Measurements from ENCODE around the gene MRTFA. TPM values are rescaled to one million over a fixed set of nuclear protein-coding genes. Genes with fewer than 3 reads are reported as not detected.

Gene MRTFA
- total RNA-seq, 2 donors from 2014 or later = 38.5 to 58.8 TPM

DNA sequence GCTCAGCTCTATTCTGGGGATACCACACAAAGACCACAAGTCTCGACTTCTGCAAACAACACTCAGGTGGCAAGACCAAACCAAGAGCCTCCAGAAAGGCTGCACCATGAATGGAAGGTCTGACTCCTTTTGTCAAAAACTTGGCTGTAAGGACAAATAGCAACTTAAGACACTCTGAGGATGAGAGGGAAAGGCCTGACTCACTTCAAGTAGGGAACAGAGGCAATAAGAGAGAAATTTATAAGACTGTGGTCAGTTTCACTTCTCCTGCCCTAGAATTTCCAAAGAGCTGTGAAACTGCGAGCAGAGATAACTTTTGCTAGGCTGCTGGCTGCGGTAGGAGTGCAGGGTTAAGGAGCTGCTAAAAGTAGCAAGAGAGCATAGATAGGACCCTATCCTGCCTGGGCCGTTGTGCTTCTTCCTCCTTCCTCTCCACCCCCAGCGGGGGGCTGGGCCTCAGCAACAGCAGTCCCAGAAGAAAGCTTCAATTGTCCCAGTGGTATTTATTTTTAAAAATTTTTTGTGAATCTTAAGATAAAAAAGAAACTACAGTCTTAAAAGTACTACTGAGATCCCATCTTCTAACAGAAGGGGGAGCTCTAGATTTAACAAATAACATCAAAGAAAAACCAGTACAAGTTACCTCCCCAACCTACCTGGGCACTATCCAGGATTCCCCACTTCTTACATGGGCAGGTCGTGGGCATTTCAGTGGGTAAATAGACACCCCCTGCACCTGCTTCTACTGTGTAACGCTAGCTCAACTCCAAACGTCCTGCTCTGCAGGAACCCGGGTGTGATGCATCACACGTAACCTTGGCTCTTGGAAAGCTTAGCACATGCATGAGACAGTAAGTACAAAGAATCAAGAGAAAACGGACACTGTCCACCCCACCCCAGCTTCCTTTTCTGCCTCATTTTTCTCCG is 199.8 kb downstream of the MRTFA start:
- ATAC-seq (peak; percentile 77), DNase-seq (ENCODE audit: low spot score in 2 of 2) (peak in 1 of 2 donors; percentile 19)
- H3K36me3 Mint-ChIP-seq = peaks cover 0 to 22% of the 10 kb centered on the region in 2 donors
- H3K27ac Mint-ChIP-seq = peak overlapping the region; percentile 12 to 82
- H3K9me3 Mint-ChIP-seq = no peaks in the 10 kb centered on the region

DNA sequence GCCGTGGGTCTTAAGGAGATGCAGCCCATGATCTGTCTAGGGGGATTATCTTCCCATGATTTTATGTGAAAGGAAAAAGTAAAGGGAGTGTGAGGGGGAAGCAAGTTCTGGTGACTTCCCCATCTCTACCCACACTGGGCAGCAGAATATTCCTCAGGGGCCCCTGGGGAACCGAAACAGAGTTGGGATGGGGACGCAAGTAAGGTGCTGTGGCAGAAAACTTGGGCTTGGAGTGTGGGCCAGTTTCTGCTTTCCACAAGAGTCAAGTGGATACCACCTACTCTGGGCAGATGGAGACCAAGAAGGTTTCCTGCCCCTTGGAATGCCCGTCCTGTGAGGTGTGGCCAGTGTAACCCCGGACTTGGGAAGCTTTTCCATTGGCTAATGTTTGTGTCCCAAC is 201.8 kb downstream of the MRTFA start:
- ATAC-seq = no peak
- DNase-seq (ENCODE audit: low spot score in 2 of 2) = no peak
- Mint-ChIP-seq H3K36me3 (peaks cover 4 to 23% of the 10 kb centered on the region in 2 donors), H3K9me3 (no peaks in the 10 kb centered on the region), H3K27ac (peak overlapping the region; percentile 36 to 41)

DNA sequence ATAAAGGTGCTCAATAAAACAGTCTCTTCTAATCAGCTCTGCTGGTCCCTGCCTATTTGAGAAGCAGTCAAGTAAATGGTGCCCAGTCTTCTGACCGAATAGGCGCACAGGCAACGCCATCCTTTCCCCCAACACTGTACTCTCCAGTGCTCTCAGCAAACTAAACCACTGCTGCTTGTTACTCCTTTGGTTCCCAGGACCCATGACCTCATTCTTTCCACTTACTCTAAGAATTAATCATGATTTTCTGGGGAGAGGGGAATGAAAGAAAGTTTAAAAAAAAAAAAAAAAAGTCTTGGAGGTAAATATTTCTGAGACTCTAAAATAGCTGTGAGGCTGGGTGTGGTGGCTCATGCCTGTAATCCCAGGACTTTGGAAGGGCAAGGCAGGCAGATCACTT is 202.4 kb downstream of the MRTFA start:
- Mint-ChIP-seq H3K27ac (peak overlapping the region; percentile 24 to 41), H3K9me3 (no peaks in the 10 kb centered on the region), H3K36me3 (peaks cover 4 to 23% of the 10 kb centered on the region in 2 donors)
- DNase-seq (ENCODE audit: low spot score in 2 of 2) = no peak
- no peak for ATAC-seq

DNA sequence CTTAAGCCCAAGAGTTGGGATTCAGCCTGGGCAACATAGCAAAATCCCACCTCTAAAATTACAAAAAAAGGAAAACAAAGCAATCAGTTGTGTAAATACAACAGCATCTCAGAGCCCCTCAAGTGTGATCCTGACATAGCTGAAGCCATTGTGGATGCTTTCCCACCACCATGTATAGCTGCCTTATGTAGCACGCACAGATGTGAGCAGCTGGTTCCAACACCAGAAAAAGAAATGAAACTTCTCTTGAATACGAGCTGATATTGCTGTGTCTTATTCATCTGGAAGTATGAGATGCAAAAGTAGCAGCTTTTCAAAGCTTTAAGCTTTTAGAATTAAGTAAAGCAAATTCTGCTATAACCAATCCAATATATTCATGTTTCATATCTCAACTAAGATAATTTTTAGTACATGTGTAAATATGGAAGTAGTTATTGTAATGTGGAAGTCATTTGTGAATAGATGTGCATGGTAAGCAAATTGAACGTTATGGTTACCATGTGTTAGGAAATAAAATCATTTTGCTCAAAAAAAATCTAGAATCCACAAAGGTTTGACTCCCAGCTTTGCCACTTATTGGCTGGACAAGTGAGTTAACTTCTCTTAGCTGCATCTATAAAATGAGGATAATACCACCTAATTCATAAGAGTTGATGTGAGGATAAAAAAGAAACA is 203.0 kb downstream of the MRTFA start:
- Mint-ChIP-seq H3K27ac (no peak overlapping the region), H3K36me3 (peaks cover 4 to 28% of the 10 kb centered on the region in 2 donors), H3K9me3 (no peaks in the 10 kb centered on the region)
- DNase-seq (ENCODE audit: low spot score in 2 of 2) (no peak), ATAC-seq (no peak)

DNA sequence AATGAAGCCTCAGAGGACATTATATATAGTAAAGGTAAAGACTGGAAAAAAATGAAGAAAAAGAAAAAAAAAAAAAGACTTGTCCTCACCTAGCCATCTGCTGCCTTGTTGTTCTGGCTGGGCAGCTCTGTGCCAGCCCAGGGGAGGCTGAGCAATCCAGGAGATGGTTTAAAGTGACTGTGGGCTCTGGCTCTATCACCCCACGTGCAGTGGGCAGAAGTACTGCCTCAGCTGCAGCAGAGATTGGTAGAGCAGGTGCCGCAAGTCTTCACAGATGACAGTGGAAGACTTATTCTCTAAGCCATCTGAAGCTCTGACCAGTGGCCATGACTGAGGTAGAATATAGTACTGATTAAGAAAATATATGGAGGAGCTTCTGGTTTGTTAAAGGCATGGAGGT is 203.9 kb downstream of the MRTFA start:
- ATAC-seq = no peak
- H3K36me3 Mint-ChIP-seq = peaks cover 4 to 28% of the 10 kb centered on the region in 2 donors
- H3K9me3 Mint-ChIP-seq = no peaks in the 10 kb centered on the region
- no peak for DNase-seq (ENCODE audit: low spot score in 2 of 2)
- H3K27ac Mint-ChIP-seq = peak overlapping the region in 1 of 2 donors; percentile 20

DNA sequence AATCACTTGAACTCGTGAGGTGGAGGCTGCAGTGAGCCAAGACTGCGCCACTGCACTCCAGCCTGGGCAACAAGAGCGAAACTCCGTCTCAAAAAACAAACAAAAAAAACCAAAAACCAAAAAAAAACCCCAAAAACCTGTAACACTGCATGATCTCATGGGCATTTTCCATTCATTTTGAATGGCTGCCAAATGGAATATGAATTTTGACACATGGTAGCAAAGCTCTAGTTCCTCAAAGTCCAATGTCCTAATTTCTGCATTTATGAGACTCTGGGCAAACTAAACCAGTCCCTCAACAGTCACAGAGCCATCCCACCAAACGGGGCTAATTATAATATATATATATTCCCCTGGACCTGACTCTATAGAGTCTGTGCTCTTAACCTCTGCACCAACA is 204.4 kb downstream of the MRTFA start:
- peak overlapping the region in 1 of 2 donors; percentile 20 for H3K27ac Mint-ChIP-seq

DNA sequence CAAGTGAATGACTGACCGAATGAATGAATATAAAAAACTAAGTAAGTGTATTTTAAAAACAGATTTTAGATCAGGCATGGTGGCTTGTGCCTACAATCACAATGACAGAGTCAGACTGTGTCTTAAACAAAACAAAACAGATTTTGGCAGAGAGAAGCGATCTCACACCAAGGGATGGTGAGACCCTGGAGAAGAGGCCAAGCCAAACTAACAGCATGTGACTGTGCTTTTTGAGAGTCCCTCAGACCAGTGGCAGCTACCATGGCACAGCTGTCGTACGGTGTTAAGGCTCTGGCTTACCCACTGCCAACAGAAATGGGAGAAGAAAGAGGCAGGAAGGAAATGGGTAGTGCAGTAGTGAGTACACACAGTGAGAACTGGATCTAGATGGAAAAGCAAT is 205.5 kb downstream of the MRTFA start:
- DNase-seq (ENCODE audit: low spot score in 2 of 2) = no peak
- Mint-ChIP-seq H3K27ac (peak overlapping the region; percentile 43 to 93), H3K9me3 (no peaks in the 10 kb centered on the region), H3K36me3 (peaks cover 4 to 28% of the 10 kb centered on the region in 2 donors)
- ATAC-seq = no peak

More for the DNA sequence above, 204.4 kb downstream of the MRTFA start:
- ATAC-seq = no peak
- no peak for DNase-seq (ENCODE audit: low spot score in 2 of 2)
- Mint-ChIP-seq H3K9me3 (no peaks in the 10 kb centered on the region), H3K36me3 (peaks cover 4 to 28% of the 10 kb centered on the region in 2 donors)

DNA sequence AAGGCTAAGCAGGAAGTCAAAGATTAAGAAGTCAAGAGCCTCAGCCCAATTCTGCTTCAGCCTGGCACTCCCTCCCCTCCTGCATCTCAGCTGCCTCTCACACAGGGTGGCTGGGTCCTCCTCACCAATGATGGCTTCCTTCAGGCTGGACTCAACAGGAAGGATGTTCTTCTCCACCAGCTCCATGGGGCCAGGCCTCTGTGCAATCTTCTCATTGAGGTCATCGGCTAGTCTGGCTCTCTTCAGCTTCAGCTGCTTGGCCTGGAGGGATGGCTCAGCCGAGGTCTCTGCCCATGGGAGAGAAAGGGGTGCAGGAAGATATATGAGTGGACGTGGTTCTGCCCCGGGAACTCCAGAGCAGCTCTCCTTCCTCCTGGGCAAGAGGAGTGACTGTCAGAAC is 207.0 kb downstream of the MRTFA start:
- Mint-ChIP-seq H3K27ac (peak overlapping the region; percentile 22 to 83), H3K9me3 (no peaks in the 10 kb centered on the region)
- ATAC-seq = no peak

DNA sequence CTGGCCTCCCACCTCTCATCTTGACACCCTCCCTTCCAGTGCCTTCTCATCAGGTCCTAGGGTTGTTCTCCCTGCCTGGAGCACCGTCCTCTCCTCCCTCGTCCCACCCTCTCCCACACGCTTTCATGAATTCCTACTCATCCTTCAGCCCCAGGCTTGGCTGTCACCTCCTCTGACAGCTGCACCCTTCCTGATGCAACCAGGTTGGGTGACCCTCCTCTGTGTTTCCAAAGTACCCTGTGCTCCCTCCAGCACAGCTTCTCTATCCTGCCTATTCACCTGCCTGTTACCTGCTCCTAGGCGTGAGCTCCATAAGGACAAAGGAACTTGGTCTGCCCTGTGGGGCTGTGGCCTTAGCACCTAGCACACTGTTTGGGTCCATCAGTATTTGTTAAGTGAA is 207.7 kb downstream of the MRTFA start:
- Mint-ChIP-seq H3K36me3 (peaks cover 4 to 13% of the 10 kb centered on the region in 2 donors), H3K27ac (peak overlapping the region; percentile 22 to 83), H3K9me3 (no peaks in the 10 kb centered on the region)
- DNase-seq (ENCODE audit: low spot score in 2 of 2) = no peak
- no peak for ATAC-seq

More for the DNA sequence above, 207.0 kb downstream of the MRTFA start:
- H3K36me3 Mint-ChIP-seq = peaks cover 4 to 19% of the 10 kb centered on the region in 2 donors
- DNase-seq (ENCODE audit: low spot score in 2 of 2) = no peak

DNA sequence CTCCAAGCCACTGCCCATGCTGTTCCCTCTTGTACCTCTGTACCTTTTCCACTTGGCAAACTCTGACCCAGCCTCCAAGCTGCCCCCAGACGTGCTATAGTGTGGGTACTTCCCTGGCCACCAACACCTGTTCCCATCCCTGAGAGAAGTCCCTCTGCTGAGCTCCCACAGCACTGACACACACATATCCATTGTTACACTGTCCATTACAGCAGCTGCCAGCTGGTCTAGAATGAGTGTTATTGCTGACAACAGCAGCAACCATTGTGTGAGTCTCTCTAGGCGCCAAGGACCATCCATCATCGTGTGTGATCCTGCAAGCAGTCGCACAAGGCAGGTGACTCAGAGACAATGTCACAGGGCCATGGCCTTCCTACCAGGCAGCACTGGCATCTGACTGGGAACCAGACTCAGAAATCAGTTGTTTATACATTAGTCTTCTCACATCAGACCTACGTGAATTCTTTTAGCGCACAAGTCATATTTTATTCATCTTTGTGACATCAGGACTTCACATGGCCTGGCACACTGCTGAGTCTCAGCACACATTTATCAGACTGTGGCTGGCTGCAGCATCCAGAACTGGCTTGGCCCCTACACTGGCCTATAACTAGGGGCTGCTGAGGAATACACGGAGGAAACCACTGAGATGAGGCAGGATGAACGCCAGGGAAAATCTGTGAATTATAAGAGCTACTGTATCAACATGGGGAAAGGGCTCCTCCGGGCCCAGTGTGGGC is 209.8 kb downstream of the MRTFA start:
- Mint-ChIP-seq H3K27ac (peak overlapping the region; percentile 75 to 85), H3K9me3 (no peaks in the 10 kb centered on the region), H3K36me3 (peaks cover 4 to 17% of the 10 kb centered on the region in 2 donors)
- no peak for ATAC-seq
- no peak for DNase-seq (ENCODE audit: low spot score in 2 of 2)

DNA sequence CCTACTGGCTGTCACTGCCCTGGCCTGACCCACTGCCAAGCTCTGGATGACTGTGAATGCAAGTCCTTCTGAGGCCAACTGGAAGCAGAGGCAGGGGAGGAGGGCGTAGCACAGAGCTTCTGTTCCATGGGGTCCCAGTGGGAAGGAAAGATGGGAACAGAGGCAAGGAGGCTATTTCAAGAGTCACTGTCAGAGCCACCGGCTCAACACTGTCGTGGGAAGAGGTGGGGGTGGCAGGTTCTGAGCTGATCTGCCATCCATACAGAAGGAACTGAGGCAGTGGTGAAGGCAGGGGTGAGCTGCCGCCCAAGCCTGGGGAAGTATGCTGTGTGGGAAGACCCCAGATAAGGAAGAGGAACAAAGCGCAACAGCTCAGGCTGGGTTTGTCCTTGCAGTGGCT is 211.4 kb downstream of the MRTFA start:
- Mint-ChIP-seq H3K36me3 (peaks cover 0 to 10% of the 10 kb centered on the region in 2 donors), H3K9me3 (no peaks in the 10 kb centered on the region), H3K27ac (peak overlapping the region; percentile 15 to 63)
- ATAC-seq = no peak
- DNase-seq (ENCODE audit: low spot score in 2 of 2) = peak in 1 of 2 donors; percentile 33

DNA sequence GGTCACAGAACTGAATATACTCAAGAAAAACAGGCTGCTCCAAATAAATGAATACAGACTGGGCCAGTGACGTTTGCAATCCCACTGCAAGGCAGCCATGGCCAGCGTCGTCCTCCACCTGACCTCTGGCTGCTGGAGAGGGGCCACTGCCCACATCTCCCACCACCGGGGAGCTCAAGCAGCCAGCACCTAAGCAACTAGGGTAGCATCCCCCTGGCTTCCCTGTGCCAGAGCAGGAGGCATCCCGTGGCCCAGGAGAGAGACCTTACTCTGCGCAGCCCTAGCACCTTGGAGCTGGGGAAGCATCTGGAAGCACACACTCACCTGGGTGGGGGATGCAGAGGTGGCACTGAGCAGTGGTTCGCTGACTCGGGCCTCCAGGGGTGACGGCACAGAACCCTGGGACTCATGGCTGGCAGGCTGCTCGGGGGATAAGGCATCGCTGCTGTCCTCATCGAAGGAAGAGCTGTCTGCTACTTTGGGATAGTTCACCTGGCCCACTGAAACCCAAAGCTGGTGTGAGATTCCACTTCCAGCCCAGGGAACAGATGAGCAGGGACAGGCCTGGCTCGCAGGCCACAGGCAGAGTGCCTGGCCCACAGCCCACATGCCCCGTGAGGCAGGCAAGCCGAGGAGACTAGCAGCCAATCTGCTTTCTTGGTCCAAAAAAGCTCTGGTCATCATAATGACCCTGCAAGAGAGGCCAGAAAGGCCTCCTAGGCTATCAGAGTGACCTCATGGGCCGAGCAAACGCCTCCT is 212.5 kb downstream of the MRTFA start:
- ATAC-seq = no peak
- peaks cover 0 to 9% of the 10 kb centered on the region in 2 donors for H3K36me3 Mint-ChIP-seq

DNA sequence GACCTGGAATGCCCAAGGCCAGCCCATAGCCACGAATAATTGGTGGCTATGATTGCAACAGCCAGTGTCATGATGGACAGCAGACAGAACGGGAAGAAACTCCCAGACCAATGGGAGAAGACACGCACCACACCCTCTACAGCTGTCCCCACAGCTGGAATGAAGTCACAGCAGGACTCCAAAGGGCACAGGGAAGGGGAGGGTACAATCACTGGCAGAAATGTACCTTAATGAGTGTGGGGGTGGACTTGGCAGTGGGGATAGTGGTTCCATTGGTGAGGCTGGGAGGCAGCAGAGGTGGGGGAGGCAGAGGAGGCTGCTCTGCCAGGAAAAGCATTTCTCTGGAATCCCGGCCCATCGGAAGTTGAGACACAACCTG is 213.2 kb downstream of the MRTFA start:
- no peak for ATAC-seq
- no peaks in the 10 kb centered on the region for H3K9me3 Mint-ChIP-seq
- peaks cover 0 to 5% of the 10 kb centered on the region in 2 donors for H3K36me3 Mint-ChIP-seq
- DNase-seq (ENCODE audit: low spot score in 2 of 2) = no peak
- peak overlapping the region; percentile 38 to 76 for H3K27ac Mint-ChIP-seq

More for the DNA sequence above, 212.5 kb downstream of the MRTFA start:
- H3K27ac Mint-ChIP-seq = peak overlapping the region; percentile 63 to 76
- H3K9me3 Mint-ChIP-seq = no peaks in the 10 kb centered on the region
- peak in 1 of 2 donors; percentile 42 for DNase-seq (ENCODE audit: low spot score in 2 of 2)

DNA sequence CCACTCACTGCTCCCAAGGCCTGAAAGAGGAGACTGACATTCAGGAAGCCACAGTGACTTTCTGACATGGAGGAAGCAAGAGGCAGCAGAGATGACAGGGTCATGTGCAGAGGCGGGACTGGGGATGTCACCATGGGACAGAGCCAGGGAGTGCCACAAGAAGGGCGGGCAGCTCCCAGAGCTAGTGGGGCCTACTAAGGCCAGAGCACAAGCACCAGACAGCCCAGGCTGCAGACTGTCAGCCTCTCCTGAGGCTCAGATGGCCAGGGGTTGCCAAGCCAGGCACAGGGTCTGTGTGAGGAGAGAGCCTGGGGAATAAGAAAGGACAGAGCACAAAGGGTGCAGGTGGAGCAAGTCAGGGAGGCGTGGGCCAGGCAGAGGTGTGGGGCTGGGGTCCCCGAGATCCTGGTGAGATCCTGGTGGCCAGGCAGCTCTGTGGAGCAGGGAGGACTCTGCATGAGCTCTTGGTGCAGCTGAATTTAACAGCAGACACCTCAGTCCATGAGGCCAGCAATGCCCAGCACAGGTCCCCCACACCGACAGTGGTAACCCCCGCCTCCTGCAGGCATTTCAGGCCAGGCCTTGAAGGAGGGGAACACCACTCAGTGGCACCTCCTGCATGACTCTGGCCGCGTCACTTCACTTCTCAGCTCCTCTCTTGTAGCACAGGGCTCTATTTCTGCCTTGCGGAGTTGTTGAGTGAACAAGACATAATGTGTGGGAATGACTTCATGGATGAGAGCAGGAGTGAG is 213.8 kb downstream of the MRTFA start:
- ATAC-seq (no peak), DNase-seq (ENCODE audit: low spot score in 2 of 2) (peak in 1 of 2 donors; percentile 39)
- peaks cover 0 to 5% of the 10 kb centered on the region in 2 donors for H3K36me3 Mint-ChIP-seq
- H3K27ac Mint-ChIP-seq = peak overlapping the region; percentile 72 to 76
- no peaks in the 10 kb centered on the region for H3K9me3 Mint-ChIP-seq

DNA sequence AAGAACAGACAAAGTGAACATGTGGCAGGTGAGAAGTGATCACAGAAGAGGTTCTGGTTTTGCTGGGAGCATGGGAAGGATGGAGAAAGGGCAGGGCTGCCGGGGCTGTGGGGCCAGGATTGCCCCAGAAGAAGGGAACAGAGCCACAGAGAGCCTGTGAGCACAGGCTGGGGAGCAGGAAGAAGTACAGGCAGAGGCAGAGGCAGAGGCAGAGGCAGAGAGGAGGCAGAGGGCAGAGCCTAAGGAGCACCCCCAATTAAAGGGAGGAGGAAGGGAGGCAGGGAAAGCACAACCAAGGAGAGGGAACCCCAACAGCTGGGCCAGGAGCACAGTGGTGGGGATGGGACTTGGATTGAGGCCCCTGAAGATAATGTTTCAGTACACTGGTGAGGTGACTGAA is 214.6 kb downstream of the MRTFA start:
- Mint-ChIP-seq H3K9me3 (no peaks in the 10 kb centered on the region), H3K36me3 (peaks cover 0 to 5% of the 10 kb centered on the region in 2 donors), H3K27ac (peak overlapping the region; percentile 72 to 81)
- DNase-seq (ENCODE audit: low spot score in 2 of 2) (no peak), ATAC-seq (no peak)

DNA sequence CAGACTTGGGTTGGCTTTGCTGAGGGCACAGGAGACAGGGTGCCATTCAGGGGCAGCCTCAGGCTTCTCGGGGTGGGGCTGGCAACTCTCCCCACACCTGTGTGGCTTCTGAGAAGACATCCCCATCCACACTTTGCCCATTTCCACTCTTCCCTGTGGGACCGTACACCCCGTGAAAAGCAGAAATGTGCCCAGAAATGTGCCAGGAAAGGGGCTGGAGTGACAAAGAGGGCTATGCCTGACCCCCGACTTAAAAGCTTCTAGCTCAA is 215.5 kb downstream of the MRTFA start:
- ATAC-seq = no peak
- Mint-ChIP-seq H3K36me3 (peaks cover 0 to 12% of the 10 kb centered on the region in 2 donors), H3K27ac (peak overlapping the region; percentile 72 to 81)

More for the DNA sequence above, 215.5 kb downstream of the MRTFA start:
- no peak for DNase-seq (ENCODE audit: low spot score in 2 of 2)
- no peaks in the 10 kb centered on the region for H3K9me3 Mint-ChIP-seq
